Testis (tissue), 3 donors: ENCODE results near the gene LAMB2. TPM values are rescaled to one million over a fixed set of nuclear protein-coding genes. Genes with fewer than 3 reads are reported as not detected.

Experiments used
- DNase-seq: peaks from one replicate; pipeline ENCODE4 v3.0.0-alpha.2; 2019
- H3K27ac ChIP-seq, 2 donors: fragments of 200-600 bp; sonication (generic); one replicate each; pipeline ENCODE4 v1.5.1; 2019
- H3K27me3 ChIP-seq: fragments of 200-600 bp; sonication (generic); one replicate; pipeline ENCODE4 v1.5.1; 2019
- H3K36me3 ChIP-seq: fragments of 200-600 bp; sonication (generic); one replicate; pipeline ENCODE4 v1.5.1; 2017; ENCODE audit warnings: low read depth; ENCODE audit errors: missing control alignments
- H3K4me1 ChIP-seq: fragments of 200-600 bp; sonication (generic); one replicate; pipeline ENCODE4 v1.5.1; 2019
- H3K4me3 ChIP-seq, 2 donors: fragments of 200-600 bp; sonication (generic); one replicate each; pipeline ENCODE4 v1.5.1; 2017 to 2019
- H3K9me3 ChIP-seq: fragments of 200-600 bp; sonication (generic); one replicate; pipeline ENCODE4 v1.5.1; 2017
- CTCF ChIP-seq, 3 experiments: fragments of 450-650 bp in 2 of 3; fragments of 200-600 bp in 1 of 3; sonication (generic) in 1 of 3; IDR thresholded peaks; one replicate each; pipeline ENCODE4 v1.5.1; 2016 to 2019; ENCODE audit warnings: antibody characterized with exemption in 3 of 3, mild to moderate bottlenecking in 2 of 3, moderate library complexity in 1 of 3
- POLR2A ChIP-seq: fragments of 450-650 bp; IDR thresholded peaks from one replicate; pipeline ENCODE4 v1.6.1; 2017; ENCODE audit warnings: antibody characterized with exemption, mild to moderate bottlenecking, moderate library complexity
- WGBS, 2 donors: methylation state at CpG; one replicate each; pipeline ENCODE4 v1.1.5; 2018; 5-methylcytosine and 5-hydroxymethylcytosine counted together
- intact Hi-C: fragments of 100-400 bp; cut with DNase I; formaldehyde crosslinking; loops from one replicate; pipeline ENCODE4 v1.15.1; 2023; ENCODE audit warnings: low total_unique reads
- polyA plus RNA-seq: library from polyadenylated mRNA; stranded (reverse); fragments of 350-450 nt; fragmentation: Illumina TruSeq; extraction: RNeasy Lipid Tissue Mini Kit (QIAGEN cat#74804); gene quantifications from one replicate; pipeline ENCODE4 v1.2.3, GENCODE V29; 2014; ENCODE audit warnings: low read depth, low replicate concordance; ENCODE audit not compliant: insufficient read depth
- total RNA-seq, 2 donors: library from RNA; depleted of rRNA; stranded (reverse); fragments of >200 nt; gene quantifications; one replicate each; pipeline ENCODE4 v1.2.3, GENCODE V29; 2016

Gene LAMB2
- total and polyA plus RNA-seq, 3 donors from 2014 or later: 276 to 503 (median 336) TPM

GRCh38 chr3:49175530-49175929, 42.7 kb upstream of the LAMB2 start:
- no peaks in the 10 kb centered on the region for H3K9me3 ChIP-seq
- H3K36me3 ChIP-seq: no peaks in the 10 kb centered on the region
- H3K4me1 ChIP-seq: peaks cover 32% of the 10 kb centered on the region
- TF ChIP-seq POLR2A: no peak
- DNase-seq: no peak
- H3K27me3 ChIP-seq: no peaks in the 10 kb centered on the region
- WGBS, 2 donors: 83 to 100% methylated on average over 4 to 8 of the region's 8 CpGs
- H3K4me3 ChIP-seq: no peak overlapping the region
- H3K27ac ChIP-seq: no peak overlapping the region
- intact Hi-C loops: loop anchor here (10.0 kb wide), 1 partner anchor 279 kb away; no protein-coding TSS in a partner anchor

GRCh38 chr3:49174397-49174985, 41.6 kb upstream of the LAMB2 start:
- DNase-seq: no peak
- WGBS, 2 donors: 93 to 95% methylated on average over 5 to 9 of the region's 9 CpGs
- no peak overlapping the region for H3K4me3 ChIP-seq
- no peak overlapping the region for H3K27ac ChIP-seq
- H3K36me3 ChIP-seq: no peaks in the 10 kb centered on the region
- intact Hi-C loops: loop anchor here (10.0 kb wide), 1 partner anchor 280 kb away; no protein-coding TSS in a partner anchor
- H3K9me3 ChIP-seq: no peaks in the 10 kb centered on the region
- no peaks in the 10 kb centered on the region for H3K27me3 ChIP-seq
- TF ChIP-seq POLR2A (no peak), CTCF (IDR thresholded peaks at IDR 0.05) (no peak)
- peaks cover 34% of the 10 kb centered on the region for H3K4me1 ChIP-seq

GRCh38 chr3:49173792-49174170, 40.9 kb upstream of the LAMB2 start:
- intact Hi-C loops: loop anchor here (10.0 kb wide), 1 partner anchor 281 kb away; no protein-coding TSS in a partner anchor
- Histone ChIP-seq H3K4me3 (no peak overlapping the region), H3K27ac (peak overlapping the region; percentile 58 to 78), H3K36me3 (no peaks in the 10 kb centered on the region), H3K27me3 (no peaks in the 10 kb centered on the region), H3K9me3 (no peaks in the 10 kb centered on the region), H3K4me1 (peaks cover 34% of the 10 kb centered on the region)
- peak; percentile 33 for DNase-seq
- TF ChIP-seq CTCF (IDR thresholded peaks at IDR 0.05) (no peak), POLR2A (no peak)
- 16 to 61% methylated on average over 4 of the region's 4 CpGs for WGBS, 2 donors

- peak overlapping the region; percentile 58 to 78 for H3K27ac ChIP-seq
- intact Hi-C loops: loop anchor here (10.0 kb wide), 1 partner anchor 282 kb away; no protein-coding TSS in a partner anchor
- 19 to 20% methylated on average over 2 to 3 of the region's 3 CpGs for WGBS, 2 donors
- peak; percentile 59 for DNase-seq
- no peaks in the 10 kb centered on the region for H3K36me3 ChIP-seq
- H3K4me3 ChIP-seq: no peak overlapping the region
- no peaks in the 10 kb centered on the region for H3K27me3 ChIP-seq
- H3K4me1 ChIP-seq: peaks cover 34% of the 10 kb centered on the region
- TF ChIP-seq POLR2A (no peak), CTCF (IDR thresholded peaks at IDR 0.05) (no peak)
- H3K9me3 ChIP-seq: no peaks in the 10 kb centered on the region
Observed at GRCh38 chr3:49173116-49173791, 40.4 kb upstream of the LAMB2 start.

- H3K27me3 ChIP-seq: no peaks in the 10 kb centered on the region
- H3K9me3 ChIP-seq: no peaks in the 10 kb centered on the region
- peaks cover 34% of the 10 kb centered on the region for H3K4me1 ChIP-seq
- peak; percentile 42 for DNase-seq
- intact Hi-C loops: loop anchor here (10.0 kb wide), 1 partner anchor 282 kb away; no protein-coding TSS in a partner anchor
- 41 to 51% methylated on average over 2 to 3 of the region's 7 CpGs for WGBS, 2 donors
- peak overlapping the region; percentile 58 to 78 for H3K27ac ChIP-seq
- TF ChIP-seq POLR2A: no peak
- H3K36me3 ChIP-seq: no peaks in the 10 kb centered on the region
- H3K4me3 ChIP-seq: peak overlapping the region; percentile 80 to 87
Observed at GRCh38 chr3:49172551-49173041, 39.7 kb upstream of the LAMB2 start.
